Spleen (tissue), 11 donors: ENCODE data around the gene ENDOG. TPM values are rescaled to one million over a fixed set of nuclear protein-coding genes. Genes with fewer than 3 reads are reported as not detected.

Source experiments
- DNase-seq: peaks from one replicate; pipeline ENCODE4 v3.0.0-alpha.2; 2020
- H3K27ac ChIP-seq, 8 donors: fragments of 200-600 bp; sonication (generic) in 7 of 8; 1 replicate in 4 of 8; 2 replicates in 4 of 8; pipeline versions ENCODE4 v1.5.0 to v1.8.0; 2016 to 2021; ENCODE audit warnings: inconsistent platforms in 4 of 8, mild to moderate bottlenecking in 4 of 8, moderate library complexity in 1 of 8
- H3K27me3 ChIP-seq, 7 donors: fragments of 200-600 bp; sonication (generic) in 6 of 7; replicated peaks in 1 of 7; 1 replicate in 4 of 7; 2 replicates in 3 of 7; pipeline versions ENCODE4 v1.5.0 to v1.8.0; 2016 to 2021; ENCODE audit warnings: inconsistent platforms in 3 of 7, mild to moderate bottlenecking in 1 of 7
- H3K36me3 ChIP-seq, 6 donors: fragments of 200-600 bp; sonication (generic) in 5 of 6; 1 replicate in 4 of 6; 2 replicates in 2 of 6; pipeline versions ENCODE4 v1.5.0 to v1.8.0; 2016 to 2021; ENCODE audit warnings: inconsistent platforms in 2 of 6
- H3K4me1 ChIP-seq, 6 donors: fragments of 200-600 bp; sonication (generic) in 5 of 6; 1 replicate in 3 of 6; 2 replicates in 3 of 6; pipeline versions ENCODE4 v1.5.0 to v1.8.0; 2016 to 2021; ENCODE audit warnings: inconsistent platforms in 3 of 6
- H3K4me3 ChIP-seq, 8 donors: fragments of 200-600 bp; sonication (generic) in 7 of 8; 1 replicate in 4 of 8; 2 replicates in 4 of 8; pipeline versions ENCODE4 v1.5.0 to v1.8.0; 2016 to 2021; ENCODE audit warnings: inconsistent platforms in 4 of 8, mild to moderate bottlenecking in 4 of 8, moderate library complexity in 2 of 8
- H3K9me3 ChIP-seq, 8 donors: fragments of 200-600 bp; sonication (generic) in 7 of 8; 1 replicate in 4 of 8; 2 replicates in 4 of 8; pipeline versions ENCODE4 v1.5.0 to v1.8.0; 2016 to 2021; ENCODE audit warnings: inconsistent platforms in 4 of 8
- POLR2A ChIP-seq, 3 donors: fragments of 450-650 bp; IDR thresholded peaks; one replicate each; pipeline ENCODE4 v1.5.1; 2017; ENCODE audit warnings: antibody characterized with exemption in 3 of 3, mild to moderate bottlenecking in 1 of 3
- POLR2AphosphoS5 ChIP-seq, 3 donors: sonication (generic); formaldehyde crosslinking; IDR thresholded peaks; one replicate each; pipeline ENCODE4 v1.5.1; 2017; ENCODE audit warnings: antibody characterized with exemption in 3 of 3
- WGBS, 5 donors: extraction: QIAGEN DNeasy Blood & Tissue Kit in 3 of 5; methylation state at CpG; one replicate each; pipeline versions ENCODE4 v1.1.5 to v1.1.7; 2013 to 2018; 5-methylcytosine and 5-hydroxymethylcytosine counted together
- intact Hi-C: fragments of 100-400 bp; cut with DNase I; formaldehyde crosslinking; loops from one replicate; pipeline ENCODE4 v1.15.0; 2023; ENCODE audit warnings: low total_unique reads
- polyA plus RNA-seq, 3 donors: library from polyadenylated mRNA; stranded (reverse); fragments of 200-250 nt; gene quantifications; one replicate each; pipeline ENCODE4 v1.2.1, GENCODE V29; 2013
- total RNA-seq, 7 donors: library from RNA; depleted of rRNA in 3 of 7; stranded (reverse); fragments of >200 nt in 3 of 7; fragmentation: NEBNext Ultra II Directional in 4 of 7; extraction: Animal tissue kit (Norgen Biotek cat#: 25700) in 4 of 7; gene quantifications; one replicate each; pipeline versions ENCODE4 v1.1.0 to v1.2.1, GENCODE V29; 2016 to 2021
- TF ChIP-seq, protein P1 (sequence below), 11 experiments: fragments of 200-600 bp in 7 of 11; fragments of 450-650 bp in 4 of 11; sonication (generic) in 4 of 11; IDR thresholded peaks in 8 of 11; conservative IDR thresholded peaks in 3 of 11; 1 replicate in 7 of 11; 2 replicates in 4 of 11; pipeline versions ENCODE4 v1.4.0 to v1.8.0; 2016 to 2021; ENCODE audit warnings: antibody characterized with exemption in 11 of 11, inconsistent platforms in 4 of 11, mild to moderate bottlenecking in 1 of 11
- donor health status: healthy with polysubstance abuse.
- donor health status: DM: no; HTN: no; CAD: no; lungs with moderate emphysema.
- donor health status: DM: no; HTN: no; CAD: no.
- donor health status: Bipolar disorder and iron deficiency.
- donor health status: healthy.
- donor health status: DM: no; HTN: no; CAD: no.
- donor health status: DM: yes; HTN: yes; CAD: no.

Gene ENDOG
- total and polyA plus RNA-seq, 10 donors = 9.6 to 16.9 (median 13.3) TPM

DNA sequence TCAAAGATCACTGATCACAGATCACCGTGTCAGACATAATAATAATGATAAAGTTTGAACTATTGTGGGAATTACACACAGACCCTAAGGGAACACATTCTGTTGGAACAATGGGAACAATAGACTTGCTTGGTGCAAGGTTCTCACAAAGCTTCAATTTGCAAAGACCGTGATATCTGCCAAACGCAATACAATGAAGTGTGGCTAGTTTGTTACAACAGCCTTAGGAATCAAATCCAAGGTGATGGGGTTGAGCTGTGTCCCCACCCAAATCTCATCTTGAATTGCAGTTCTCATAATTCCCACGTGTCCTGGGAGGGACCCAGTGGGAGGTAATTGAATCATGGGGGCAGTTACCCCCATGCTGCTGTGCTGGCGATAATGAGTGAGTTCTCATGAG, 42.6 kb downstream of the ENDOG start:
- H3K9me3 ChIP-seq = no peaks in the 10 kb centered on the region
- no peak for TF ChIP-seq POLR2A (IDR thresholded peaks at IDR 0.05)
- no peak for TF ChIP-seq POLR2AphosphoS5 (IDR thresholded peaks at IDR 0.05)
- TF ChIP-seq, protein P1, sequence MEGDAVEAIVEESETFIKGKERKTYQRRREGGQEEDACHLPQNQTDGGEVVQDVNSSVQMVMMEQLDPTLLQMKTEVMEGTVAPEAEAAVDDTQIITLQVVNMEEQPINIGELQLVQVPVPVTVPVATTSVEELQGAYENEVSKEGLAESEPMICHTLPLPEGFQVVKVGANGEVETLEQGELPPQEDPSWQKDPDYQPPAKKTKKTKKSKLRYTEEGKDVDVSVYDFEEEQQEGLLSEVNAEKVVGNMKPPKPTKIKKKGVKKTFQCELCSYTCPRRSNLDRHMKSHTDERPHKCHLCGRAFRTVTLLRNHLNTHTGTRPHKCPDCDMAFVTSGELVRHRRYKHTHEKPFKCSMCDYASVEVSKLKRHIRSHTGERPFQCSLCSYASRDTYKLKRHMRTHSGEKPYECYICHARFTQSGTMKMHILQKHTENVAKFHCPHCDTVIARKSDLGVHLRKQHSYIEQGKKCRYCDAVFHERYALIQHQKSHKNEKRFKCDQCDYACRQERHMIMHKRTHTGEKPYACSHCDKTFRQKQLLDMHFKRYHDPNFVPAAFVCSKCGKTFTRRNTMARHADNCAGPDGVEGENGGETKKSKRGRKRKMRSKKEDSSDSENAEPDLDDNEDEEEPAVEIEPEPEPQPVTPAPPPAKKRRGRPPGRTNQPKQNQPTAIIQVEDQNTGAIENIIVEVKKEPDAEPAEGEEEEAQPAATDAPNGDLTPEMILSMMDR (IDR thresholded peaks at IDR 0.05 in 8 of 11, conservative IDR thresholded peaks at IDR 0.05 in 3 of 11) = no peak
- H3K27ac ChIP-seq = no peak overlapping the region
- H3K36me3 ChIP-seq = no peaks in the 10 kb centered on the region
- intact Hi-C loops = no loop called here
- no peaks in the 10 kb centered on the region for H3K27me3 ChIP-seq
- WGBS, 5 donors = 89 to 94% (median 91%) methylated on average over 5 of the region's 5 CpGs
- H3K4me3 ChIP-seq = no peak overlapping the region
- peaks cover 0 to 14% (median 7%) of the 10 kb centered on the region in 6 donors for H3K4me1 ChIP-seq
- no peak for DNase-seq

DNA sequence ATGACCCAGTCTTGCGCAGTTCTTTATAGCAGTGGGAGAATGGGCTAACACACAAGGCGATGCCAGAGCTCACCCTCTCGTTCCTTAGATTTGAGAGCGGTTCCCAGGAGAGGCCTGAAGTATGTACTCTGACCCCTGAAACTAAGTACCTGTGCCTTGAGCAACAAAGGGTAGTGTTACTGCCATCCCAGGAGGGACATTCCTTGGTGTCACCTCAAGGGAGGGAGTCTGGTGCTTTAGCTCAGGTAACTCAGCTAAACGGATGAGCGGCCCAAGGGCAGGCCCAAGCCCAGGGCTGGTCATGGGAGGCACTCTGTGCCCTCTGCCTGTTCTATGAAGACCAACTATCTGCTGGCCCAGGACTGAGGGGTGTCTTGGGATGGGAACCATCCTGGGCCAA, 43.2 kb downstream of the ENDOG start:
- H3K9me3 ChIP-seq = no peaks in the 10 kb centered on the region
- no peaks in the 10 kb centered on the region for H3K36me3 ChIP-seq
- H3K27ac ChIP-seq = no peak overlapping the region
- peaks cover 0 to 14% (median 7%) of the 10 kb centered on the region in 6 donors for H3K4me1 ChIP-seq
- DNase-seq = peak; percentile 42
- intact Hi-C loops = no loop called here
- H3K27me3 ChIP-seq = no peaks in the 10 kb centered on the region
- TF ChIP-seq POLR2AphosphoS5 (IDR thresholded peaks at IDR 0.05) (no peak), POLR2A (IDR thresholded peaks at IDR 0.05) (no peak)
- TF ChIP-seq, protein P1 (IDR thresholded peaks at IDR 0.05 in 8 of 11, conservative IDR thresholded peaks at IDR 0.05 in 3 of 11) = no peak
- WGBS, 5 donors = 79 to 95% (median 82%) methylated on average over 5 to 6 of the region's 6 CpGs
- no peak overlapping the region for H3K4me3 ChIP-seq

DNA sequence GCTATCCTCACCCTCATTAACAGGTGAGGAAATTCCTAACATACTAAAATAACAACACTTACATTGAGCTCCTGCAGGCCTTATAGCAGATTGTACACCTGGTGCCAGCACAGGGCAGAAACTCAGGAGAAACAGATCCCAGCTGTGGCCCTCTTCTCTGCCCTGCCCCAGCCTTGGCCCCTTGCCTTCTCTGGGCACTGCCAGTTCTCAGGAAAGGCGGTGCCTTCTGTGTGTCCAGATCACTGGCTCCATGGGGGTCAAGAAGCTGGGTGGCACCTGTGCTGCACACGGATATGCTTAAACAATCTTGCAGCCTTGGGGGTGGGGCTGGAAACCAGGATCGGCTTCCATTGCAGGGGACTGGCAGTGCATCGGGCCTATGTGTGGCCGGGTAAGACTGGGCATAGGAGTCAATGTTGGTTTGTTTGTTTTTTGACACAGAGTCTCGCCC, 44.1 kb downstream of the ENDOG start:
- no peak for TF ChIP-seq POLR2A (IDR thresholded peaks at IDR 0.05)
- TF ChIP-seq POLR2AphosphoS5 (IDR thresholded peaks at IDR 0.05) = no peak
- TF ChIP-seq, protein P1 (IDR thresholded peaks at IDR 0.05 in 8 of 11, conservative IDR thresholded peaks at IDR 0.05 in 3 of 11) = no peak
- H3K4me3 ChIP-seq = no peak overlapping the region
- DNase-seq = peak; percentile 31
- no peak overlapping the region for H3K27ac ChIP-seq
- intact Hi-C loops = loop anchor here (2.0 kb wide), 1 partner anchor 66 kb away; no protein-coding TSS in a partner anchor
- 85 to 92% (median 86%) methylated on average over 6 of the region's 6 CpGs for WGBS, 5 donors
- H3K36me3 ChIP-seq = no peaks in the 10 kb centered on the region
- no peaks in the 10 kb centered on the region for H3K27me3 ChIP-seq
- H3K9me3 ChIP-seq = no peaks in the 10 kb centered on the region
- H3K4me1 ChIP-seq = peaks cover 0 to 14% (median 7%) of the 10 kb centered on the region in 6 donors

DNA sequence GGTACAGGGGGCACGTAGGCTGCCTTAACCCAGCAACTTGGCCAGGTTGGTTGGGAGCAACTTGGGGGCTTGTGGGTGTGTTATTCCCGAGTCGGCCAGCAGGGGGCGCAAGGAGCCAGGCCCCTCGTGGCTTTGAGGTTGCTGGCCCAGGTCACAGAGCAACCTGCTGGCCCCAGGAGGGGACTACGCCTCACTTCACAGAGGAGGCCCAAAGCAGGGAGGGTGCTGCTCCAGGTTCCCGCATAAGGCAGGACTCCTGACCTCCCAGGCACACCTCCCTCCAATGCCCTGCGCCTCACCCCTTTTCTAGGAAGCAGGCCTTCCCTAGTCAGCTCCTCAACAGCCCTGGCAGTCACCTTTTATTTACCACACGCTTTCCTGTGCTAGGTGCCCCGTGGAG, 45.3 kb downstream of the ENDOG start:
- WGBS, 5 donors = 24 to 29% (median 26%) methylated on average over 10 of the region's 10 CpGs
- intact Hi-C loops = loop anchor here (2.0 kb wide), 1 partner anchor 65 kb away; no protein-coding TSS in a partner anchor
- H3K36me3 ChIP-seq = no peaks in the 10 kb centered on the region
- peaks cover 0 to 14% (median 7%) of the 10 kb centered on the region in 6 donors for H3K4me1 ChIP-seq
- no peaks in the 10 kb centered on the region for H3K9me3 ChIP-seq
- no peaks in the 10 kb centered on the region for H3K27me3 ChIP-seq
- TF ChIP-seq POLR2AphosphoS5 (IDR thresholded peaks at IDR 0.05) = peak; percentile 11 to 61 (median 52)
- TF ChIP-seq, protein P1 (IDR thresholded peaks at IDR 0.05 in 8 of 11, conservative IDR thresholded peaks at IDR 0.05 in 3 of 11) = peak; percentile 85 to 98 (median 95)
- no peak for TF ChIP-seq POLR2A (IDR thresholded peaks at IDR 0.05)
- H3K4me3 ChIP-seq = no peak overlapping the region
- H3K27ac ChIP-seq = no peak overlapping the region
- DNase-seq = peak; percentile 94
